HepG2 (cell line): Measurements from ENCODE around the gene SMO. TPM values are rescaled to one million over a fixed set of nuclear protein-coding genes. Genes with fewer than 3 reads are reported as not detected.

Experiments
- ATAC-seq: fragments of 200-7000 bp; cut with Tn5 transposase; 3 replicates; pipeline ENCODE4 v1.9.1; 2020; ENCODE audit warnings: mild to moderate bottlenecking, moderate library complexity
- BruUV-seq: library from RNA; stranded (reverse); fragments of 400-500 nt; replicated peaks from 2 replicates; lab custom pipeline; 2021; lab: Mats Ljungman, UMichigan
- CTCF ChIA-PET: fragments of 300-600 bp; formaldehyde crosslinking; extraction: SDS; loops from one replicate; lab custom pipeline; 2021; ENCODE audit warnings: low total read pairs, inconsistent platforms, low intra/inter-chr PET ratio; lab: Yijun Ruan, JAX
- POLR2A ChIA-PET: fragments of 350-600 bp; sonication (Branson Sonifier 250); formaldehyde crosslinking; loops from one replicate; lab custom pipeline; 2020; ENCODE audit warnings: antibody characterized with exemption, inconsistent platforms; lab: Yijun Ruan, JAX
- DNase-seq: peaks from one replicate; pipeline ENCODE4 v3.0.0-alpha.2; 2015; ENCODE audit warnings: low spot score
- FAIRE-seq: peaks from 3 replicates; lab custom pipeline; 2011; peaks lifted over from hg19 to GRCh38; lab: Jason Lieb, UNC
- H2AFZ ChIP-seq: one replicate; pipeline ENCODE4 v1.6.1; 2011; ENCODE audit warnings: low read length, inconsistent platforms
- H3K27ac ChIP-seq: fragments of 300-600 bp; 3 replicates; pipeline ENCODE4 v1.8.0; 2011; ENCODE audit warnings: mixed run types, mild to moderate bottlenecking, mixed read lengths, low read length, inconsistent platforms; ENCODE audit not compliant: insufficient read depth; ENCODE audit errors: extremely low read length
- H3K27me3 ChIP-seq, 2 experiments: fragments of 200-600 bp in 1 of 2; 2 replicates in 1 of 2; 3 replicates in 1 of 2; pipeline versions ENCODE4 v1.6.0 to v1.8.0; 2011; ENCODE audit warnings: low read length in 2 of 2, mild to moderate bottlenecking in 2 of 2, moderate library complexity in 2 of 2, inconsistent platforms in 1 of 2; ENCODE audit not compliant: insufficient read depth in 2 of 2, control insufficient read depth in 1 of 2
- H3K36me3 ChIP-seq, 2 experiments: fragments of 200-600 bp in 1 of 2; replicated peaks in 1 of 2; 2 replicates in 1 of 2; 3 replicates in 1 of 2; pipeline versions ENCODE4 v1.5.1 to v1.8.0; 2011; ENCODE audit warnings: low read length in 2 of 2, inconsistent platforms in 1 of 2; ENCODE audit not compliant: insufficient read depth in 2 of 2, control insufficient read depth in 1 of 2
- H3K4me1 ChIP-seq: 2 replicates; pipeline ENCODE4 v1.5.1; 2012; ENCODE audit warnings: low read length, inconsistent platforms; ENCODE audit not compliant: insufficient read depth
- H3K4me2 ChIP-seq: 2 replicates; pipeline ENCODE4 v1.6.0; 2011; ENCODE audit warnings: low read depth, low read length, inconsistent platforms
- H3K4me3 ChIP-seq, 3 experiments: fragments of 200-600 bp in 1 of 3; sonication (generic), shearing (Covaris generic) in 1 of 3; replicated peaks in 1 of 3; 2 replicates each; pipeline ENCODE4 v1.5.1; 2011 to 2016; ENCODE audit warnings: low read length in 3 of 3, inconsistent platforms in 2 of 3, low read depth in 2 of 3, mild to moderate bottlenecking in 2 of 3, control low read depth in 1 of 3, mixed read lengths in 1 of 3; ENCODE audit not compliant: insufficient read depth in 1 of 3
- H3K79me2 ChIP-seq: one replicate; pipeline ENCODE4 v1.6.1; 2011; ENCODE audit warnings: low read length, inconsistent platforms; ENCODE audit not compliant: insufficient read depth
- H3K9ac ChIP-seq: 2 replicates; pipeline ENCODE4 v1.6.0; 2011; ENCODE audit warnings: mild to moderate bottlenecking, low read depth, low read length, inconsistent platforms; ENCODE audit not compliant: insufficient read depth
- H3K9me3 ChIP-seq: 2 replicates; pipeline ENCODE4 v1.5.1; 2012; ENCODE audit warnings: mild to moderate bottlenecking, low read length
- H4K20me1 ChIP-seq: 2 replicates; pipeline ENCODE4 v1.6.0; 2011; ENCODE audit warnings: inconsistent platforms, mild to moderate bottlenecking, low read length, moderate library complexity; ENCODE audit not compliant: insufficient read depth
- ZNF142 ChIP-seq: sonication (generic); formaldehyde crosslinking; IDR thresholded peaks from 2 replicates; pipeline ENCODE4 v1.4.0; 2020; ENCODE audit warnings: missing genetic modification reagents
- ZNF343 ChIP-seq: sonication (generic); formaldehyde crosslinking; IDR thresholded peaks from 2 replicates; pipeline ENCODE4 v1.4.0; 2020; ENCODE audit warnings: mild to moderate bottlenecking, missing genetic modification reagents
- WGBS: methylation state at CpG from one replicate; pipeline ENCODE4 v1.1.6; 2017; ENCODE audit warnings: low lambda C conversion rate; 5-methylcytosine and 5-hydroxymethylcytosine counted together
- in situ Hi-C: cut with HindIII; loops from 2 replicates; pipeline ENCODE4 v1.10.0; 2017; ENCODE audit warnings: low pct_unique_long_range_greater_than_20kb; ENCODE audit not compliant: extremely low pct_ligation_motif_present
- intact Hi-C: fragments of 100-400 bp; cut with micrococcal nuclease; formaldehyde crosslinking; loops from one replicate; pipeline ENCODE4 v1.10.0; 2022; ENCODE audit not compliant: unreplicated experiment
- polyA plus RNA-seq, 8 experiments: library from polyadenylated mRNA; depleted of rRNA in 3 of 8; stranded (reverse) in 7 of 8; unstranded in 1 of 8; fragments of >200 nt; fragmentation: Illumina TruSeq in 4 of 8; extraction: Trizol in 4 of 8; gene quantifications; 2 replicates each; pipeline versions ENCODE4 v1.2.1 to v1.2.3, GENCODE V29; 2011 to 2016; ENCODE audit warnings: low read depth in 4 of 8, missing spikeins in 1 of 8, mixed read lengths in 1 of 8; ENCODE audit not compliant: insufficient read depth in 1 of 8
- total RNA-seq, 5 experiments: library from RNA; depleted of rRNA; stranded (reverse); fragments of >200 nt; fragmentation: Illumina TruSeq; extraction: Trizol; gene quantifications; 2 replicates each; pipeline ENCODE4 v1.2.3, GENCODE V29; 2016; ENCODE audit warnings: low read depth in 1 of 5

The SMO gene
- total and polyA plus RNA-seq, 2 of the 13 experiments (the other 11 are each of a cell fraction or from before 2014, with no cell fraction given) = 23.8 to 32.3 TPM

GRCh38 chr7:129161524-129162225, 26.8 kb upstream of the SMO start:
- Histone ChIP-seq H3K36me3 (no peaks in the 10 kb centered on the region), H3K27me3 (no peaks in the 10 kb centered on the region), H3K9ac (no peak overlapping the region), H2AFZ (no peak overlapping the region), H3K4me3 (no peak overlapping the region), H3K79me2 (no peaks in the 10 kb centered on the region), H3K4me1 (no peaks in the 10 kb centered on the region), H3K9me3 (no peaks in the 10 kb centered on the region), H3K27ac (no peak overlapping the region), H3K4me2 (no peak overlapping the region), H4K20me1 (no peaks in the 10 kb centered on the region)
- 87% methylated on average over 5 of the region's 5 CpGs for WGBS
- intact Hi-C loops = no loop called here
- in situ Hi-C loops = loop anchor here (5.0 kb wide), 1 partner anchor 51 kb away; no protein-coding TSS in a partner anchor
- FAIRE-seq = no peak
- TF ChIP-seq ZNF343 (CRISPR knock-in tag) (no peak), ZNF142 (CRISPR knock-in tag) (no peak)
- POLR2A ChIA-PET = no interaction called here
- no peak for DNase-seq
- no TSS peak for BruUV-seq
- CTCF ChIA-PET = no interaction called here
- no peak for ATAC-seq
